ENCODE data around the gene LCORL.

Gene LCORL

DNA sequence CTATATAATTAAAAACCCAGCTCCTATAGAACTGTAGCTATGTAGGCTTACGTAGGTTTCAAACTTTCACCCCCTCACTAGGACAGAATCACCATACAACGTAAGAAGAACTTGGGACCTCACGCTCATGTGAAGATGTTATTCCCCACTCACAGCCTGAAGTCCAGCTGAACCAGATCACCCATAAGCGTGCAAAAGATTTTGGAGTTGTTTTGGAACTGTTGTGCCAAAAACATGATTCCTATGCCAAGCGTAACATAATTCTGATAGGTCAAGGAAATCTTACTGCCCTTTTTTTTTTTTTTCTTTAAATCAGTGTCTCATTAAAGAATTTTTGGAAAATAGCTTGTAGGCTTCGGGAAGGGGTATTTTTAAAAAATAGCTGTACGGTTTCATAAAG, 57.0 kb downstream of the LCORL start:
- DNase-seq (ENCODE audit: low read depth), result no peak
- no peak overlapping the region for H3K4me3 ChIP-seq (ENCODE audit: low read length)
- TF ChIP-seq, protein P1, sequence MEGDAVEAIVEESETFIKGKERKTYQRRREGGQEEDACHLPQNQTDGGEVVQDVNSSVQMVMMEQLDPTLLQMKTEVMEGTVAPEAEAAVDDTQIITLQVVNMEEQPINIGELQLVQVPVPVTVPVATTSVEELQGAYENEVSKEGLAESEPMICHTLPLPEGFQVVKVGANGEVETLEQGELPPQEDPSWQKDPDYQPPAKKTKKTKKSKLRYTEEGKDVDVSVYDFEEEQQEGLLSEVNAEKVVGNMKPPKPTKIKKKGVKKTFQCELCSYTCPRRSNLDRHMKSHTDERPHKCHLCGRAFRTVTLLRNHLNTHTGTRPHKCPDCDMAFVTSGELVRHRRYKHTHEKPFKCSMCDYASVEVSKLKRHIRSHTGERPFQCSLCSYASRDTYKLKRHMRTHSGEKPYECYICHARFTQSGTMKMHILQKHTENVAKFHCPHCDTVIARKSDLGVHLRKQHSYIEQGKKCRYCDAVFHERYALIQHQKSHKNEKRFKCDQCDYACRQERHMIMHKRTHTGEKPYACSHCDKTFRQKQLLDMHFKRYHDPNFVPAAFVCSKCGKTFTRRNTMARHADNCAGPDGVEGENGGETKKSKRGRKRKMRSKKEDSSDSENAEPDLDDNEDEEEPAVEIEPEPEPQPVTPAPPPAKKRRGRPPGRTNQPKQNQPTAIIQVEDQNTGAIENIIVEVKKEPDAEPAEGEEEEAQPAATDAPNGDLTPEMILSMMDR (conservative IDR thresholded peaks at IDR 0.05; ENCODE audit: low read depth, low read length), result no peak

- TF ChIP-seq, protein P1 (conservative IDR thresholded peaks at IDR 0.05; ENCODE audit: low read depth, low read length), result no peak
- DNase-seq (ENCODE audit: low read depth), result no peak
- no peak overlapping the region for H3K4me3 ChIP-seq (ENCODE audit: low read length)
Measured at GRCh38 chr4:17962171-17962570, 59.4 kb downstream of the LCORL start.

DNA sequence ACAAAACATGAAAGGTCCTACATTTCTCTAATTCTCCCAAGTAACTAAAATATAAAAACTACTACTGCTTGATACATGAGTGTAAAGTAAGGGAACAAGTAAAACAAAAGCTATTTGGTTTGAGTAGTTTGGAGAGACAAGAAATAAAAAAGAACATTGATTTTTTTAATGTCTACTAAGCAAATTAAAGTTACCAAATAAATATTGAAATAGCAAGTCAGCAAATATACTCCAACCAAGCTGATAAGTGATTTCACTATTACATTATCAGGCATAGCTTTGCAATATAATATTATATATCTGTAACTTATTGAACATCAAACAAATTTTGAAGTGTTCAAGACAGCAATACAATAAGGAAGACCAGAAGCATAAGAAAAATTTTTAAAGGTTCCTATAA, 60.3 kb downstream of the LCORL start:
- TF ChIP-seq, protein P1 (conservative IDR thresholded peaks at IDR 0.05; ENCODE audit: low read depth, low read length), result no peak
- no peak overlapping the region for H3K4me3 ChIP-seq (ENCODE audit: low read length)
- no peak for DNase-seq (ENCODE audit: low read depth)

DNA sequence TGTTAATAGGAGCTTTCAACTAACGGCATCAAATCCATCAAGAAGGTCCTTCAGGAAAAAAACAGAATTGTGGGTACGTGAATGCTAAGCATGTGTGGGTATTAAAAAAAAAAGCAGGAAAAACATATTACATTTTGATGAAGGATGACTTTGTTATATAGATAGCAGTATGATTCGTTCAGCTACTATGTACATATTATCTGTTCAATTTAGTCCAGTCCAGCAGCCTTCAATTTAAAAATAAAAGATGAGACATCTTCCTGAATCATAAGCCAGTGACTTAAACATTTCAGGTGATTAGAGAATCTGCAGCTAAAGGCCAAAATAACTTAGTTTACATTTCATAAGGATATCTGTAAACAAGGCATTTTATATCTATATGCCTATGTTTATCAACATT, 63.4 kb downstream of the LCORL start:
- H3K4me3 ChIP-seq (ENCODE audit: low read length), result no peak overlapping the region
- no peak for DNase-seq (ENCODE audit: low read depth)
- TF ChIP-seq, protein P1 (conservative IDR thresholded peaks at IDR 0.05; ENCODE audit: low read depth, low read length), result no peak

DNA sequence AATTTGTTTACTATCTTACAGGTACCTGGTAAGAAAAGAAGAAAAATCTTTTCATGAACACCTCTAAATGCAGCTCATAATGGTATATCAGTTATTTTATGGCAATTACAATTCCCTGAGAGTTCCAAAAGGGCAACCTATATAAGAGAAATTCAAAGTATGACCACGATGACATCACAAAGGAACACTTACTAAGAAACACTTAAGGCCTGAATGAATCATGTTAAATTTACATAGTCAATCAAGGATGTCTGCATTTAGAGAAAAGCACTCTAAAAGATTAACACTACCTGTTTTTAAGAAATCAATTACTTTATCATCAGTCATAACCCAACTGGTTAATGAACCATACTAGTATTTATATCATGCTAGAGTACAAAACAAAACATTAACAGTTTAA, 63.9 kb downstream of the LCORL start:
- DNase-seq (ENCODE audit: low read depth), result no peak
- TF ChIP-seq, protein P1 (conservative IDR thresholded peaks at IDR 0.05; ENCODE audit: low read depth, low read length), result no peak
- H3K4me3 ChIP-seq (ENCODE audit: low read length), result no peak overlapping the region

- DNase-seq (ENCODE audit: low read depth), result no peak
- H3K4me3 ChIP-seq (ENCODE audit: low read length), result no peak overlapping the region
- TF ChIP-seq, protein P1 (conservative IDR thresholded peaks at IDR 0.05; ENCODE audit: low read depth, low read length), result no peak
Measured at GRCh38 chr4:17956245-17956644, 65.3 kb downstream of the LCORL start.

GRCh38 chr4:17945303-17945702, 76.3 kb downstream of the LCORL start:
- no peak overlapping the region for H3K4me3 ChIP-seq (ENCODE audit: low read length)
- TF ChIP-seq, protein P1 (conservative IDR thresholded peaks at IDR 0.05; ENCODE audit: low read depth, low read length), result no peak
- no peak for DNase-seq (ENCODE audit: low read depth)
